HEK293T (cell line): ENCODE data around the gene PEX6.

Experiments used
- CTCF ChIA-PET: fragments of 350-600 bp; formaldehyde crosslinking; extraction: SDS; loops from one replicate; lab custom pipeline; 2021; ENCODE audit warnings: antibody characterized with exemption, inconsistent platforms; lab: Yijun Ruan, JAX
- POLR2A ChIA-PET: fragments of 350-600 bp; formaldehyde crosslinking; extraction: SDS; loops from one replicate; lab custom pipeline; 2020; ENCODE audit warnings: antibody characterized with exemption, inconsistent platforms; lab: Yijun Ruan, JAX
- DNase-seq: peaks from one replicate; pipeline ENCODE4 v3.0.0; 2012; ENCODE audit warnings: mixed read lengths; ENCODE audit errors: extremely low spot score
- ARNT ChIP-seq: fragments of 450-650 bp; IDR thresholded peaks from 2 replicates; pipeline ENCODE4 v1.6.1; 2017; ENCODE audit warnings: mild to moderate bottlenecking
- BHLHE40 ChIP-seq: fragments of 450-650 bp; IDR thresholded peaks from 2 replicates; pipeline ENCODE4 v1.6.1; 2016; ENCODE audit warnings: mild to moderate bottlenecking, moderate library complexity, borderline replicate concordance
- CTBP1 ChIP-seq: fragments of 450-650 bp; IDR thresholded peaks from 2 replicates; pipeline ENCODE4 v1.6.1; 2016; ENCODE audit warnings: borderline replicate concordance
- ELF4 ChIP-seq: fragments of 450-650 bp; IDR thresholded peaks from 2 replicates; pipeline ENCODE4 v1.6.1; 2017; ENCODE audit warnings: antibody characterized with exemption
- FOXA1 ChIP-seq: fragments of 450-650 bp; IDR thresholded peaks from 2 replicates; pipeline ENCODE4 v1.6.1; 2016; ENCODE audit warnings: mild to moderate bottlenecking
- FOXK2 ChIP-seq: fragments of 450-650 bp; IDR thresholded peaks from 2 replicates; pipeline ENCODE4 v1.6.1; 2016; ENCODE audit warnings: mild to moderate bottlenecking
- FOXM1 ChIP-seq: fragments of 450-650 bp; IDR thresholded peaks from 2 replicates; pipeline ENCODE4 v1.6.1; 2017; ENCODE audit warnings: mild to moderate bottlenecking, borderline replicate concordance
- HDGF ChIP-seq: fragments of 450-650 bp; IDR thresholded peaks from 2 replicates; pipeline ENCODE4 v1.6.1; 2017; ENCODE audit warnings: antibody characterized with exemption, borderline replicate concordance
- L3MBTL2 ChIP-seq: fragments of 450-650 bp; conservative IDR thresholded peaks from 2 replicates; pipeline ENCODE4 v1.6.1; 2016; ENCODE audit warnings: mild to moderate bottlenecking
- LEF1 ChIP-seq: fragments of 450-650 bp; IDR thresholded peaks from 2 replicates; pipeline ENCODE4 v1.6.1; 2017; ENCODE audit warnings: mild to moderate bottlenecking, borderline replicate concordance
- NFRKB ChIP-seq: fragments of 450-650 bp; IDR thresholded peaks from 2 replicates; pipeline ENCODE4 v1.6.1; 2016; ENCODE audit warnings: mild to moderate bottlenecking, moderate library complexity
- PKNOX1 ChIP-seq: fragments of 450-650 bp; IDR thresholded peaks from 2 replicates; pipeline ENCODE4 v1.6.1; 2016
- SP1 ChIP-seq: fragments of 450-650 bp; IDR thresholded peaks from 2 replicates; pipeline ENCODE4 v1.6.1; 2017
- SUZ12 ChIP-seq: fragments of 450-650 bp; IDR thresholded peaks from 2 replicates; pipeline ENCODE4 v1.6.1; 2016; ENCODE audit warnings: mild to moderate bottlenecking
- TARDBP ChIP-seq: fragments of 450-650 bp; IDR thresholded peaks from 2 replicates; pipeline ENCODE4 v1.6.1; 2016
- ZNF384 ChIP-seq: fragments of 450-650 bp; IDR thresholded peaks from 2 replicates; pipeline ENCODE4 v1.6.1; 2016

Gene PEX6

GRCh38 chr6:42984001-42984923 lies 5.3 kb upstream of the PEX6 start, which contains the start of gene PPP2R5D:
TSS of gene PPP2R5D (plus strand) at chr6:42984570. CDS start at chr6:42984678, 108 bp downstream.
- POLR2A ChIA-PET: interaction anchor here (0.6 to 2.5 kb wide), 44 partner anchors 8 to 591 kb away, joined by 3 to 78 read pairs (median 5); partner anchors contain the start of genes CNPY3, CUL7, KLC4 and KLHDC3
- DNase-seq: peak; percentile 95
- no peak for TF ChIP-seq PKNOX1
- no peak for TF ChIP-seq NFRKB
- no peak for TF ChIP-seq ARNT
- TF ChIP-seq FOXA1: no peak
- 0 out of 2 replicates have a peak, but pooled peaks have one; percentile 37 for TF ChIP-seq HDGF
- TF ChIP-seq ZNF384: no peak
- TF ChIP-seq ELF4: 0 out of 2 replicates have a peak, but pooled peaks have one; percentile 27
- TF ChIP-seq L3MBTL2: no peak
- no peak for TF ChIP-seq FOXM1
- TF ChIP-seq TARDBP: no peak
- no peak for TF ChIP-seq SP1
- CTCF ChIA-PET: interaction anchor here (0.8 kb wide), 1 partner anchor 159 kb away, joined by 4 read pairs; no protein-coding TSS in a partner anchor

- TF ChIP-seq HDGF (no peak), CTBP1 (no peak), ZNF384 (no peak), SUZ12 (no peak), ELF4 (no peak), ARNT (no peak), TARDBP (no peak), FOXA1 (no peak), LEF1 (no peak), NFRKB (no peak), BHLHE40 (no peak), L3MBTL2 (no peak), PKNOX1 (no peak), FOXK2 (no peak), FOXM1 (no peak), SP1 (no peak)
- ChIA-PET CTCF (no interaction called here), POLR2A (interaction anchor here (3.9 kb wide), 1 partner anchor 40 kb away, joined by 19 read pairs; the partner anchor contains the start of gene RRP36)
- DNase-seq: no peak
Measured at GRCh38 chr6:42981836-42982235, 2.9 kb upstream of the PEX6 start.

- no peak for TF ChIP-seq CTBP1
- no peak for TF ChIP-seq ARNT
- no peak for TF ChIP-seq PKNOX1
- no peak for TF ChIP-seq NFRKB
- TF ChIP-seq FOXA1: no peak
- TF ChIP-seq TARDBP: no peak
- TF ChIP-seq FOXM1: no peak
- no peak for TF ChIP-seq ZNF384
- no peak for TF ChIP-seq SUZ12
- TF ChIP-seq FOXK2: no peak
- POLR2A ChIA-PET: interaction anchor here (0.7 to 3.9 kb wide), 28 partner anchors 9 to 195 kb away, joined by 3 to 47 read pairs (median 5); partner anchors contain the start of genes CNPY3, CUL7, GNMT and KLC4
- no peak for DNase-seq
- CTCF ChIA-PET: interaction anchor here (0.6 kb wide), 1 partner anchor 415 kb away, joined by 3 read pairs; no protein-coding TSS in a partner anchor
Measured at GRCh38 chr6:42979523-42980177, 669 bp upstream of the PEX6 start.

GRCh38 chr6:42978487-42978838 lies 518 bp downstream of the PEX6 start:
- peak; percentile 39 for DNase-seq
- POLR2A ChIA-PET: interaction anchor here (0.7 to 3.9 kb wide), 28 partner anchors 9 to 264 kb away, joined by 3 to 47 read pairs (median 5); partner anchors contain the start of genes CNPY3, CUL7, GNMT and KLC4
- TF ChIP-seq TARDBP (no peak), FOXA1 (no peak), CTBP1 (no peak), HDGF (no peak)
- CTCF ChIA-PET: interaction anchor here (0.5 to 1.1 kb wide), 2 partner anchors 79 to 391 kb away, joined by 4 read pairs; partner anchors contain the start of gene ZNF318

GRCh38 chr6:42974919-42975505 lies 4.0 kb downstream of the PEX6 start:
- TF ChIP-seq CTBP1 (no peak), FOXM1 (no peak), BHLHE40 (no peak)
- CTCF ChIA-PET: interaction anchor here (0.7 kb wide), 1 partner anchor 12 kb away, joined by 3 read pairs; no protein-coding TSS in a partner anchor
- POLR2A ChIA-PET: interaction anchor here (2.1 kb wide), 1 partner anchor 9 kb away, joined by 16 read pairs; the partner anchor contains the start of gene PPP2R5D
- no peak for DNase-seq
